ENCODE results near the gene MAMDC2.

DNA sequence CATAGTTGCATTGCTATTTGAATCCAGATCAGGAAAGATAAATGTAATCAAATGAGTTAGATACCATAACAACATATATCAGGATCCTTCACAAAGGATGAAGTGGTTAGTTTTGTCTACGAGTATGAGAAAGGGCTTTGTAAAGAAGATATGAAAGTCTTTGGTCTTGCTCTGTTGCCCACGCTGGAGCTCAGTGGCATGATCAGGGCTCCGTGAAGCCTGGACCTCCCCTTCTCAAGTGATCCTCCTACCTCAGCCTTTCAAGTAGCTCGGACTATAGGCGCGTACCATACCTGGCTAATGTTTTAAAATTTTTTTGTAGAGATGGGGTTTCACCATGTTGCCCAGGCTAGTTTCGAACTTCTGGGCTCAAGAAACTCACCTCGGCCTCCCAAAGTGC is 217.0 kb downstream of the MAMDC2 start:
- TF ChIP-seq, protein P1, sequence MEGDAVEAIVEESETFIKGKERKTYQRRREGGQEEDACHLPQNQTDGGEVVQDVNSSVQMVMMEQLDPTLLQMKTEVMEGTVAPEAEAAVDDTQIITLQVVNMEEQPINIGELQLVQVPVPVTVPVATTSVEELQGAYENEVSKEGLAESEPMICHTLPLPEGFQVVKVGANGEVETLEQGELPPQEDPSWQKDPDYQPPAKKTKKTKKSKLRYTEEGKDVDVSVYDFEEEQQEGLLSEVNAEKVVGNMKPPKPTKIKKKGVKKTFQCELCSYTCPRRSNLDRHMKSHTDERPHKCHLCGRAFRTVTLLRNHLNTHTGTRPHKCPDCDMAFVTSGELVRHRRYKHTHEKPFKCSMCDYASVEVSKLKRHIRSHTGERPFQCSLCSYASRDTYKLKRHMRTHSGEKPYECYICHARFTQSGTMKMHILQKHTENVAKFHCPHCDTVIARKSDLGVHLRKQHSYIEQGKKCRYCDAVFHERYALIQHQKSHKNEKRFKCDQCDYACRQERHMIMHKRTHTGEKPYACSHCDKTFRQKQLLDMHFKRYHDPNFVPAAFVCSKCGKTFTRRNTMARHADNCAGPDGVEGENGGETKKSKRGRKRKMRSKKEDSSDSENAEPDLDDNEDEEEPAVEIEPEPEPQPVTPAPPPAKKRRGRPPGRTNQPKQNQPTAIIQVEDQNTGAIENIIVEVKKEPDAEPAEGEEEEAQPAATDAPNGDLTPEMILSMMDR (IDR thresholded peaks at IDR 0.05): no peak
- no peak for TF ChIP-seq POLR2A (IDR thresholded peaks at IDR 0.05)

Measured in adrenal gland (tissue), 5 donors.